Neural crest cell (in vitro differentiated cells): ENCODE results near the gene ZNF576. TPM values are rescaled to one million over a fixed set of nuclear protein-coding genes. Genes with fewer than 3 reads are reported as not detected.

Source experiments
- DNase-seq: peaks from one replicate; pipeline ENCODE4 v3.0.0; 2021; ENCODE audit warnings: low read depth, mixed read lengths, low spot score
- H3K27ac Mint-ChIP-seq: one replicate; pipeline ENCODE4 v1.8.0; 2021; ENCODE audit warnings: mild to moderate bottlenecking, mixed read lengths; ENCODE audit not compliant: unreplicated experiment
- H3K27me3 Mint-ChIP-seq: 2 replicates; pipeline ENCODE4 v1.8.0; 2021; ENCODE audit warnings: low read depth, mild to moderate bottlenecking, mixed read lengths
- H3K36me3 Mint-ChIP-seq: 2 replicates; pipeline ENCODE4 v1.8.0; 2021; ENCODE audit warnings: low read depth, mild to moderate bottlenecking, mixed read lengths
- H3K4me1 Mint-ChIP-seq: 2 replicates; pipeline ENCODE4 v1.8.0; 2021; ENCODE audit warnings: mixed read lengths
- H3K4me3 Mint-ChIP-seq: one replicate; pipeline ENCODE4 v1.8.0; 2021; ENCODE audit warnings: mild to moderate bottlenecking, mixed read lengths
- H3K9me3 Mint-ChIP-seq: 2 replicates; pipeline ENCODE4 v1.8.0; 2021; ENCODE audit warnings: mixed read lengths
- total RNA-seq: library from RNA; stranded (reverse); gene quantifications from 2 replicates; pipeline ENCODE4 v1.2.1, GENCODE V29; 2021
- TF ChIP-seq, protein P1 (sequence below): fragments of 200-600 bp; sonication (generic); conservative IDR thresholded peaks from 2 replicates; pipeline ENCODE4 v1.5.0; 2021; ENCODE audit warnings: antibody characterized with exemption, mild to moderate bottlenecking

ZNF576 gene
- total RNA-seq, 1 donor from 2014 or later: 18.3 TPM

DNA sequence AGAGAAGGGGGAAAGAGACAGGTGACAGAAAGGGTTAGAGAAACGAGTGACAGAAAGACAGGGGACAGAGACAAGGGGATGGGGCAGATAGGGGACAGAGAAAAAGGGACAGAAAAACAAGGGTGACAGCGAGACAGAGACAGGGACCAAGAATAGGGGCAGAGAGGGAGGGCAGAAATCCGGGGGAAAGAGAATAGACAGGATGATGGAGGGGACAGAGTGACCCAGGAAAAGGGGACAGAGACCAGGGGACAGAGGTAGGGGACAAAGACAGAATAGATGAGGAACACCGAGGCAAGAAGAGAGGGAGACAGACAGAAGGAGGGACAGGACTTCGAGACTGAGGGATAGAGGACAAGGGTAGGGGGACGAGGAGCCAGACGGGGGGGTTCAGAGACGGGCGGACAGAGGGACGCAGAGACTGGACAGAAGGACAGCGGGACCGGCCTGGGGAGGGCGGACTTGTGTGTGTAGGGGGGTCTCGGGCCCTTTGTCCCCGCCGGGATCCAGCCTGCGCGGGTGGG lies 42.7 kb downstream of the ZNF576 start:
- Mint-ChIP-seq H3K4me3 (peak overlapping the region; percentile 96), H3K27me3 (peaks cover 4% of the 10 kb centered on the region), H3K9me3 (no peaks in the 10 kb centered on the region), H3K27ac (peak overlapping the region; percentile 94), H3K4me1 (peaks cover 44% of the 10 kb centered on the region), H3K36me3 (no peaks in the 10 kb centered on the region)
- DNase-seq: no peak
- TF ChIP-seq, protein P1, sequence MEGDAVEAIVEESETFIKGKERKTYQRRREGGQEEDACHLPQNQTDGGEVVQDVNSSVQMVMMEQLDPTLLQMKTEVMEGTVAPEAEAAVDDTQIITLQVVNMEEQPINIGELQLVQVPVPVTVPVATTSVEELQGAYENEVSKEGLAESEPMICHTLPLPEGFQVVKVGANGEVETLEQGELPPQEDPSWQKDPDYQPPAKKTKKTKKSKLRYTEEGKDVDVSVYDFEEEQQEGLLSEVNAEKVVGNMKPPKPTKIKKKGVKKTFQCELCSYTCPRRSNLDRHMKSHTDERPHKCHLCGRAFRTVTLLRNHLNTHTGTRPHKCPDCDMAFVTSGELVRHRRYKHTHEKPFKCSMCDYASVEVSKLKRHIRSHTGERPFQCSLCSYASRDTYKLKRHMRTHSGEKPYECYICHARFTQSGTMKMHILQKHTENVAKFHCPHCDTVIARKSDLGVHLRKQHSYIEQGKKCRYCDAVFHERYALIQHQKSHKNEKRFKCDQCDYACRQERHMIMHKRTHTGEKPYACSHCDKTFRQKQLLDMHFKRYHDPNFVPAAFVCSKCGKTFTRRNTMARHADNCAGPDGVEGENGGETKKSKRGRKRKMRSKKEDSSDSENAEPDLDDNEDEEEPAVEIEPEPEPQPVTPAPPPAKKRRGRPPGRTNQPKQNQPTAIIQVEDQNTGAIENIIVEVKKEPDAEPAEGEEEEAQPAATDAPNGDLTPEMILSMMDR: no peak

DNA sequence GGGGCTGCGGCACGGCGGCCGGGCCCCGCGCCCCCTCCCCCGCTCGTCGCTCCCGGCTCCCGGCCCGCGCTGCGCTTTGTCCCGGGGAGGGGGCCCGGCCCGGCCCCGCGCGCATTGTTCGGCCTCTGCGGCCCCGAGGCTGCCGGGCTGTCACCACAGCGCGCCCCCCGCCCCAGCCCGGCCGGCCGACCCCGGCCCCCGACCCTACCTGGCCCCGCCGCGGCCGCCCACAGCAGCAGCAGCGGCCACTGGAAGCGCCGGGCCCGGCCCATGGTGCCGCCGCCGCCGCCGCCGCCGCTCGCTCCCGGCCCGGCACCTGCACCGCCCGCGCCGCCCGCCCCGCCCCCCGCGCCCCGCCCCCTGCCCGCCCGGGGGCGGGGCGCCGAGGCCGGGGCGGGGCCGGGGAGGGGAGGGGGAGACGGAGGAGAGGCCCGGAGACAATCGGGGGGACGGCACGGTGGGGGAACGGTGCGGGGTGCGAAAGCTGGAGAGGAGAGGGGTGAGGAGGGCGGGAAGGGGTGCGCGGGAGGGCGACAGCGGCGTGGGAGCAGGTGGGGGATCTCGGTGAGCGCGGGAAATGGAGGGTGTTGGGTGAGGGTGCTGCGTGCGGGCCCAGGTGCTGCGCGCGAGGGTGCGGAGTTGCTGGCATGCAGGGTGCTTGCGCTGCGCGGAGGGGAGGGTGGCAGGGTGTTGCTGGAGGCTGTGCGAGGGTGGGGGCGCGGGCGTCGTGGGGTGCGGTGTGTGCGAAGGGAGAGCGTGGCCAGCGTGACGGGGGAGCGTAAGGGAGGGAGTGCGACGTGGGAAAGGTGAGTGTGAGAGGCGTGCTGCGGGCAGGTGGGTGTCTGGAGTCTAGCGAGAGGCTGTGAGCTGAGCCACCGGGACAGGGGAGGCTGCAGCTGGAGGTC lies 43.4 kb downstream of the ZNF576 start, which contains the start of gene CADM4:
TSS of gene CADM4 (minus strand) at position 332 of the 905 bp plus-strand sequence. CDS start at position 272, 60 bp downstream.
- peak within 1 kb of the TSS; percentile 94 for H3K27ac Mint-ChIP-seq
- peaks cover 41% of the 10 kb centered on the region for H3K4me1 Mint-ChIP-seq
- H3K36me3 Mint-ChIP-seq: peaks cover under 1% of the 10 kb centered on the region

DNA sequence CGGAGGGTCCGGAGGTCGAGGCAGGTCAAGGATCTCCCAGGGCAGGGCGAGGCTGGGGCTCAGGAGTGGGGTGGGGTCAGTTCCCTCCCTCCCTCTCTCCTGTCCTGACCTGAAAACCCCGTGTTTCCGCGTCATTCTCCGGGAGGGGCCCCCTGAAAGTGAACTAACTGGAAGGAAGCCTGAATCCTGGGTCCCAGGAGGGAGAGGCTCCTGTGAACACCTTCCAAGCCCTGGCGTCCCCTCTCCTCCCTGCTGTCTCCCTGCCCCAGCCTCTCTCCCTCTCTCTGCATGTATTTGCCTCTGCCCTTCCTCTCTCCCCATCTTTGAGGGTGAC lies 44.0 kb downstream of the ZNF576 start:
- TF ChIP-seq, protein P1: no peak
- Mint-ChIP-seq H3K36me3 (peaks cover 2% of the 10 kb centered on the region), H3K4me1 (peaks cover 35% of the 10 kb centered on the region), H3K27ac (no peak overlapping the region), H3K9me3 (no peaks in the 10 kb centered on the region), H3K4me3 (peak overlapping the region; percentile 82), H3K27me3 (peaks cover 4% of the 10 kb centered on the region)
- DNase-seq: no peak

More for the DNA sequence above, 43.4 kb downstream of the ZNF576 start, which contains the start of gene CADM4:
- TF ChIP-seq, protein P1: no peak
- no peak for DNase-seq
- H3K9me3 Mint-ChIP-seq: no peaks in the 10 kb centered on the region
- H3K27me3 Mint-ChIP-seq: peaks cover 4% of the 10 kb centered on the region
- H3K4me3 Mint-ChIP-seq: peak within 1 kb of the TSS; percentile 96

DNA sequence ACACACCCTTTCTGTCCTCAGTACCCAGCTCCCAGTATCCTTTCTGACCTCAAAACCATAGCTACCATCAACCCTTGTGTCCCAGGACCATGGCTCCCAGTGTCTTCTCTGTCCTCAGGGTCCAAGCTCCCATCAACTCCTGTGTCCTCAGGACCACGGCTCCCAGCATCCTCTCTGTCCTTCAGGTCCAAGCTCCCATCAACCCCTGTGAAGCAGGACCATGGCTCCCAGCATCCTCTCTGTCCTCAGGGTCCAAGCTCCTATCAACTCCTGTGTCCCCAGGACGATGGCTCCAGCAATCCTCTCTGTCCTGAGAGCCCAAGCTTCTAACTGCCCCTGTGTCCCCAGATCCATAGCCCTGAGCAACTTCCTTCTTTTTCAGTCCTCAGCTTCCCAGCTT lies 44.9 kb downstream of the ZNF576 start:
- H3K27ac Mint-ChIP-seq: peak overlapping the region; percentile 40

DNA sequence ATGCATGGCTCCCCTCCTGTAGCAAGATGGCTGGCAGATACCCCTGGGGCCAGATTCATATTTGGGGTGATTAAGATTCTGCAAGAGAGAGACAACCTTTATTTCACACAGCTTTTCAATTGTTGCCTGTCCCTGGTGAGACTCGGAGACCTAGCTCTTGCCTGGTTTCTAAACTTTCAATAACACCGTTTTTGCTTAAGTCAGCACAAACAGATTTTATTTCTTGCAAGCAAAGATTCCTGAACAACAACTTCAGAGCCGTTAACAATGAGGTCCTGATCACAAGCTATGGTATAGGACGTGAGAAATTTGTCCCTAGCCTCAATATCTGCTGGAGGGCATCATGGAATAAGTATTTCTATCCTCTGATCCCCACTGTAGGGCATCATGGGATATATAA lies 46.1 kb downstream of the ZNF576 start:
- no peaks in the 10 kb centered on the region for H3K9me3 Mint-ChIP-seq
- H3K27me3 Mint-ChIP-seq: peaks cover 4% of the 10 kb centered on the region
- no peak for DNase-seq
- peaks cover 24% of the 10 kb centered on the region for H3K4me1 Mint-ChIP-seq
- H3K36me3 Mint-ChIP-seq: peaks cover 12% of the 10 kb centered on the region
- TF ChIP-seq, protein P1: no peak
- H3K27ac Mint-ChIP-seq: no peak overlapping the region
- H3K4me3 Mint-ChIP-seq: peak overlapping the region; percentile 72

More for the DNA sequence above, 44.9 kb downstream of the ZNF576 start:
- TF ChIP-seq, protein P1: no peak
- H3K4me3 Mint-ChIP-seq: peak overlapping the region; percentile 89
- no peak for DNase-seq
- H3K27me3 Mint-ChIP-seq: peaks cover 4% of the 10 kb centered on the region
- H3K4me1 Mint-ChIP-seq: peaks cover 33% of the 10 kb centered on the region
- peaks cover 4% of the 10 kb centered on the region for H3K36me3 Mint-ChIP-seq
- H3K9me3 Mint-ChIP-seq: no peaks in the 10 kb centered on the region
